HG02938 (cell line): ENCODE measurements around the gene CELA2A.
"Not testable (repeated sequence)": the region's sequence is repeated elsewhere in the genome, so short reads cannot be mapped to it uniquely, and the experiment has no call there.

Experiments used
- ATAC-seq: cut with Tn5 transposase; IDR thresholded peaks from one replicate; pipeline ENCODE4 v1.9.1; 2021; ENCODE audit warnings: mild to moderate bottlenecking, moderate library complexity; ENCODE audit not compliant: unreplicated experiment

CELA2A gene

DNA sequence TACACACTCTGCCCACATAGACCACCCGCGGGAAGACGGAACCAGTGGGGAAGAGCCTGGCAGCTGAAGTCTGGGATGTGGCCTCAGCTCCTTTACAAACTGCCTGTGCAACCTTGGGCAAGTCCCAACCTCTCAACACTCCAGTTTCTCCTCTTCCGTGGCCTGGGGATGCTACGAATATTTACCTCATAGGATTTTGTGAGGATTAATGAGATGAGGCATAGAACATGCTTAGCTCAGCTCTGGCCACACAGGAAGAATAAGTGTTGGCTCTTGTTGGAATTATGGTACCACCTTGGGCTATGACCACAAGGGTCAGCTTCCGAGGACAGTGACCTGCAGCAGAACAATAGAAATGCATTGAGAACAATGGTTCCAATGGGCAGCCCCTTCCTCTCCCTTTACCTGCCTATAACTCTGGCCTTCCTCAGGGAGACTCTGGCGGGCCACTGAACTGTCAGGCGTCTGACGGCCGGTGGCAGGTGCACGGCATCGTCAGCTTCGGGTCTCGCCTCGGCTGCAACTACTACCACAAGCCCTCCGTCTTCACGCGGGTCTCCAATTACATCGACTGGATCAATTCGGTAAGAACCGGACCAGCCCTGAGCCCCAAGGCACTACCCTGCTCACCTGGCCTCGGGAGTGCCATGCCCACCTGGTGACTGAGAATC, 10.6 kb downstream of the CELA2A start:
- ATAC-seq, result not testable (repeated sequence)

DNA sequence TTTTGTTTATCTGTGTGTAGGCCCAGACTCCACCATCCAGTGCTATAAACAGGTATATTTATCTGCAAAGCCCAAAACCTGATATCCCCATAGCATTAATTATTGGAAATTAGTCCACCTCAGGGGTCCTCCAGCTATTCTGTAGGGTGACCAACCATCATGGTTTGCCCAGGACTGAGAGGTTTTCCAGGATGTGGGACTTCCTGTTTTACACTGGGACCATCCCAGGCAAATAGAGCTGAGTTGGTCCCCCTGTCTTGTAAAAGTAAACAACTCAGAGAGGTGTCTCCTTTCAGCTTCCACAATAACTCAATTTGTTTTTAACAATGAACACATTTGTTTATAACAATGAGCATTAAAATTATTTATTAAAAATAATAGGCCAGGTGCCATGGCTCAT, 11.6 kb downstream of the CELA2A start:
- no peak for ATAC-seq

DNA sequence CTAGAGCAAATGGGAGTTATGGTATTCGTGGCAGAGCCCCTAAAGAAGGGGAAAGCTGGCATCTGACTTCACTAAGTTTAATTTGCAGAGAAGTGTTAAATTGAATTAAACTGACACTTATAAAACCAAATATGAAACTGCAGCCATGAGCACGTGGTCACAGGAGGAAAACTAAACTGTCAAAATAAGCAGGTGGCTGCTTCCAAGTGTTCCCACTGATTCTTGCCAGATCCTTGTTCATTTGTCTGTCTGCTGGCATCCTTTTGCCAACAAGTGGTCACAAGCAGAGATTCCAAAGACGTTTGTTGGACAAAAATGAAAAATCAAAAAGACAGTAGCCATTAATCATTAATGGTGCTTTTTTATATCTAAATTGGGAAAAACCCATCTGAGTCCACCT, 12.8 kb downstream of the CELA2A start:
- ATAC-seq, result no peak

DNA sequence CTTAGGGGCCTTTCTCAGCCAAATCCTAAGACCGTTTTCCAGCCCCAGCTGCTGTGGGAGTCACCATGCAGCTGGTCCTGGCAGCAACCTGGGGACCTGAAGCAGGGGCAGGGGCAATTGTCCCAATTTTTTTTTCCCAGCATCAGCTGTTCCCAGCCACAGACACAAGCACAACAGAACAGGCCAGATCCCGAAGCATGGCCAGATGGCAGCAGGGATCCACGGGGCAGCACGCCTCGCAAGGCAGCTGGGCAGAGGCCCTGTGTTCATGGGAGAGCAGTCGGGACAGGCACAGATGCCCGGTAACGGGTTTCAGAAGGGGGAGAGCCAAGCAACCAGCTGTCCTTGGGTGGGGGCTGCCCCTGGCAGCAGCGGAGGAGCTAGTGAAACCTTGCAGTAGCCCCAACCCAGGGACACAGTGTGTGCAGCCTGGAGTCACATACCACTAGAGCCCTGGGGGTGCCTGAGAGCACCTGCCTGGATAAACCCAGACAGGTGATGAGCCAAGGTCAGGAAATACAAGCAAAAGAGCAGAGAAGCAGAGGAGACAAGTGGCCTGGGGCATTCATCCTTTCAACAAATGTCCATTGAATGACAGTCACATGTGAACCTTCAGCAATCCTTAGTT, 13.4 kb downstream of the CELA2A start:
- ATAC-seq, result not testable (repeated sequence)

DNA sequence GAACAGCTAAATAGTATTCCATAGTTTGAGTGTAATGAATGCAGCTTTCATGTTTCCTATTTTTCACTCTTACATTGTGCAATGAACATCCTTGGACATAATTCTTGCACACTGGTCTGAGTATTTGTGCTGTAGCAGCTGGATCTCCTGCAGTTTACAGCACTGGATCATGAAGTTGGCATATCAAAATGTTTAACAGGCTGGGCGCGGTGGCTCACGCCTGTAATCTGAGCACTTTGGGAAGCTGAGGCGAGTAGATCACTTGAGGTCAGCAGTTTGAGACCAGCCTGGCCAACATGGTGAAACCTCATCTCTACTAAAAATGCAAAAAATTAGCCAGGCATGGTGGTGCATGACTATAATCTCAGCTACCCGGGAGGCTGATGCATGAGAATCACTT, 14.5 kb downstream of the CELA2A start:
- ATAC-seq, result not testable (repeated sequence)

DNA sequence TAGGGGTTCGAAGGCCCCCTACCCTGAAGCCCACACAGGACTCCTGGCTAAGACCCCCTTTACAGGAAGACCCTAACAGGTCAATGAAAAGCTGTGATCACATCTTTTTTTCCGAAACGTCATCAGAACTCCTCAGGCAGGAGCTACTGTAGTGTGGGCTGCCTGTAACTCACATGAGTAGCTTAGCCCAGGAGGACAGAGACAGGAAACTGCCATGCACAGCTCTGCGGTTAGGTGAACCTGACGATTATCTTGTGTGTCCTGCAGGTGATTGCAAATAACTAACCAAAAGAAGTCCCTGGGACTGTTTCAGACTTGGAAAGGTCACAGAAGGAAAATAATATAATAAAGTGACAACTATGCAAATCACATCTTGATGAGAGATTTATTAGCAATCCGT, 15.2 kb downstream of the CELA2A start:
- not testable (repeated sequence) for ATAC-seq

DNA sequence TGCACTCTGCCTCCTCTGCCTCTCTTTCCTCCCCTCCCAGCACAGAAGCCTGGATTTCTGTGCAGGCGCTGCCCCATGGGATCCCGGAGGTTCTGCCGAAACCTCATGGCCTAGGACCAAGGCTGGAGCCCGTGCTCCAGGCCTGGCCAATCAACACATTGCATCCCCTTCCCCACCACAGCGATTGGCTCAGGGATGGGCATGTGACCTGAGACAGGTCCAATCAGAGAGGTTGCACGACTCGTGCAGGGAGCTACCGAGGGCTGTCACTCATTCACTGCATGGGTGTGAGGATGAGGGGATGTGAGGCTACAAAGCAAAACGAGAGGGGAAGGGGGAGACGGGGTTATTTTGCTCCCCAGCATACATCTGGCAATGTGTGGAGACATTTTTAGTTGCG, 16.1 kb downstream of the CELA2A start:
- no peak for ATAC-seq

DNA sequence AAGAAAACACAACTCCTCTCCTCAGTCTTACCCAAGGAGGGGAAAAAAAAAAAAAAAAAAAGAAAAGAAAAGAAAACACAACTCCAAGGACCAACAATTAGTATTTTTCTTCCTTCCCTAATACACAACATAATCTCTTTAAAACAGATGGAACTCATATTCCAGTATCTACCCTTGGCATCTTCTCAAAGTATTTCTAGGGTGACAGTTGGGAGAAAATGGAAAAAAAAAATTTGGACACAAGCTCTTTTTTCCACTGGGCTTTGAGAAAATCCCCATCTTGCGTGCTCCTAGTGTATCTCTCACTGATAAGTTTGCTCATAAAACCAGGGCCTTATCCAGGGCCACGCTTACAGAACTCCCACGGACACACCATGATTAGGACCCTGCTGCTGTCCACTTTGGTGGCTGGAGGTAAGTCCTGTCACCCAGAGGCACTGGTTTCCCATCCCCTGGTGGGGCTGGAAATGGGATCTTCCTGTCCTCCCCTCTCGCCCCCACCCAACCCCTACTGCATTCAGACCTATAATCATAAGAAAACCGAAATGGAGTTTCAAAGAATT, 19.3 kb downstream of the CELA2A start, which contains the start of gene CELA2B:
Gene CELA2B, plus strand, starts transcription at position 353 of the 563 bp plus-strand sequence. Its CDS starts 22 bp downstream, at position 375.
- ATAC-seq, result no peak

DNA sequence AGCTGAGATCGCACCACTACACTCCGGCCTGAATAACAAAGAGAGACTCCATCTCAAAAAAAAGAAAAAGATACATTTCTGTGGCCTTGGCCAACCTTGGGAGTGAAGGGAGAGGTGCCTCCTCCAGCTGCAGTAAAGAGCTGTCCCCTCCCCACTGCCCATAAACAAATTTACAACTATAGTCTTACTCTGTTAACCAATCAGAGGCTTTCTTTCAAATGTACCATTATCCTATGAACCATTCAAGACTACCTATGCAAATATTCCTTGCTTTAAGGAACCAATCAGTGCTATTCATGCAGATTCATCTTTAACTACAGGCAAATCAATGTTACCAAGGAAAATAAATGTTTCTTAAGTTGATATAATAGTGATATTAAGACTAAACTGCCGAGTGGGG, 20.4 kb downstream of the CELA2A start:
- ATAC-seq, result no peak

DNA sequence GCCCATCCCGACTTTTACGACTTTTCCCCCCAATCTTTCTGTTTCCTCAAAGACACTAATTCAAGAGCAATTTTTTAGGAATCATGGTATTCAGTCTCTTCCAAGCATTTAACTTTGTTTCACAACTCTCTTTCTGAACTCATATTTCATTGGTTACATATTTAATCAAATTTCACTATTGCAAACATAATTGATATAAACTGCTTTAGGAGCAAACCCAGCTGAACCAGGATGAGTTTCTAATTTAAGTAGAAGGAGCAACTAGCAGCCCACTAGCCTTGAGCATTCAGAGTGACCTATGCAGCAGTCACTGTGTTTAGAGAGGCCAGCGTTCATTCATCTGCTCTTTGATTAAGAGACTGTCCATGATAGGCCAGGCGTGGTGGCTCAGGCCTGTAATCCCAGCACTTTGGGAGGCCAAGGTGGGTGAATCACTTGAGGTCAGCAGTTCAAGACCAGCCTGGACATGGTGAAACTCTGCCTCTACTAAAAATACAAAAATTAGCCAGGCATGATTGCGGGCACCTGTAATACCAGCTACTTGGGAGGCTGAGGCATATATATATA, 21.2 kb downstream of the CELA2A start:
- ATAC-seq, result no peak

DNA sequence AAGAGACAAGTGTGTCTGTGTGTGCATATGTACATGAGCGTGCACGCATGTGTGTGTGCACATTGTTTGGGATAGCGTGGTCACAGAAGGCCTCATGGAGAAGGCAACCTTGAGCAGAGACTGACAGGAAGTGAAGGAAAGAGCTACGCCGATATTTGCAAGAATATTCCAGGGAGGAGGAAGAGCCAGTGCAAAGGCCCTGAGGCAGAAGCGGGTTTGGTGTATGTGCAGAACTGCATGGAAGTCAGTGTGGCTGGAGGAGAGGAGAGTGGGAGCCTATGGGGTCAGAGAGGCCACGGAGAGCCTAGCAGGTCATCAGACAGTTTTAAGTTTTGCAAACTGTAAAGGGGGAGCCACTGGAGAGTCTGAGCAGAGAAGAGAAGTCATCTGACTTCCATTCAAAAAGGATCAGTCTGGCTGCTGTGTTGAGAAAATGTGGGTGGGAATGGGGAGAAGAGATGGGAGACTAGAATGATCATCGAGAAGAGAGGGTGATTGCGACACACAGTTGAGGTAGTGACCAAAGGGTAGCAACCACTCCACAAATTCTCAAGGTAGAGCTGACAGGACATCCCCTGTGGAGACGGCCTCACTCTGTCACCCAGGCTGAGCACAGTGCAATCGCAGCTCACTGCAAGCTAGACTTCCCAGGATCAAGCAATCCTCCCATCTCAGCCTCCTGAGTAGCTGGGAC, 23.3 kb downstream of the CELA2A start:
- ATAC-seq, result no peak

DNA sequence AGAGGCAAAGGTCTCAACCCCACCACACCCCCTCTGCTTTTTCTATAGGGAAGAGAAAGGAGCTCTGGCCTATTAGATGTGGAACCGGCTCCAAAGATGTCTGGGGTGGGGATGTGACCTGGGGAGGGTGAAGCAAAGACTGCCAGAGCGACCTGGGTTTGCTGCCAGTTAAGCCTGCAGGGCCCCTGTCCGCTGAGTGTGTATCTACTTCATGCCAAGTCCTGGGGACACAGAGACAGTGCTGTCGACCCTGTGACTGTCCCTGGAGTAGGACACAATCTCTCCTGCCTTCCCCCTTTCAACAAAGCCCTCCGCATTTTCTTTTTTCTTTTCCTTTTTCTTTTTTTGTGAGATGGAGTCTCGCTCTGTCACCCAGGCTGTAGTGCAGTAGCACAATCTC, 25.9 kb downstream of the CELA2A start:
- ATAC-seq, result not testable (repeated sequence)

DNA sequence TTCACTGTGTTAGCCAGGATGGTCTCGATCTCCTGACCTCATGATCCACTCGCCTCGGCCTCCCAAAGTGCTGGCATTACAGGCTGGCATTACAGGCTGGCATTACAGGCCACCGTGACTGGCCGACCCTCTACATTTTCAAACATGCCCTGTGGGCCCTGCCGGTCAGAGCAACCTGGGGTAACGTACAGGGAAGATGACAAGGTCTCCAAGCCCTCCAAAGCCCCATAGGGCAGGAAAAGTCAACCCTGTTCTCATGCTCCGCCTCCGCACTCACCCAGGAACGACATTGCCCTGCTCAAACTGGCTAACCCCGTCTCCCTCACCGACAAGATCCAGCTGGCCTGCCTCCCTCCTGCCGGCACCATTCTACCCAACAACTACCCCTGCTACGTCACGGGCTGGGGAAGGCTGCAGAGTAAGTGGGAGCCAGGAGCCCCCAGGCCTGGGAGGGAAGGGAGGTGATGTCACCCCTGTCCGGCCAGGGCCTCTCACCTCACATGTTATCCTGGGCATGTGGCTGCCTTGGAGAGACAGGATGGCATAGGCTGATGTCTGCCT, 26.5 kb downstream of the CELA2A start:
- ATAC-seq, result not testable (repeated sequence)

DNA sequence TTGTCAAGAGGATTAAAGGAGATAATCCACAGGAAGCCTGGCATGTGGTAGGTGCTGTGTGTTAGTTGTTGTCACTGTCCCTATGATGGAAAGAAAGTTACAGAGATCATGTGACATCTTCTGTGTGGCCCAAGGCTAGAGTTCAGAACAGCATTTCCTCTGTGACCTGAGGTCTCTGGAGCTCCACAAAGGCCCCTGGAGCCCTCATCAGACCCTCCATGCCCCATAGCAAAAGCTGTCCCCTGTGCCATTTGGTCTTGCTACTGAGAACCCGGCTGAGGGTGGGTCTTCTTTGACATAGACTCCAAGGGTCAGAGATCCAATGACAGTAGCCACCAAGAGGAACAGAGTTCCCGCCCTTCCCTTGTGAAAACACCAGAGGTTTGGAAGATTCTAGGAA, 27.4 kb downstream of the CELA2A start:
- ATAC-seq, result no peak

DNA sequence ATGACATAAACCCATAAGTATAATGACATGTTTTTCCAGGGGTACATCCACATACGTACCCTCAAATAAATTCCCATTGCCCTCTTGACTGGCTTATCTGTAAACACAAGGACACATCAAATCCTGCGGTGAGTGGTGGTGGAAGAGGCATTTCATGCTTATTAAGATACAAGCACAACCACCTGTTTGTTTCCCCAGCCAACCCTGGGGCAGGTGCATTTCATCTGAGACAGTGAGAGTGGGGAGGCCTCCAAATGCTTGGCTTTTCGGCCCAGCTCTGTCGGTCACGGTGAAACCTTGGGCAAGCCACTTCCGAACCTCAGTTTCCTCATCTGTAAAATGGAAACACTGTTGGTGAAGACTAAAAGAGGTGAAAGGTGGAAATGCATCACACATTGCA, 27.9 kb downstream of the CELA2A start:
- not testable (repeated sequence) for ATAC-seq

DNA sequence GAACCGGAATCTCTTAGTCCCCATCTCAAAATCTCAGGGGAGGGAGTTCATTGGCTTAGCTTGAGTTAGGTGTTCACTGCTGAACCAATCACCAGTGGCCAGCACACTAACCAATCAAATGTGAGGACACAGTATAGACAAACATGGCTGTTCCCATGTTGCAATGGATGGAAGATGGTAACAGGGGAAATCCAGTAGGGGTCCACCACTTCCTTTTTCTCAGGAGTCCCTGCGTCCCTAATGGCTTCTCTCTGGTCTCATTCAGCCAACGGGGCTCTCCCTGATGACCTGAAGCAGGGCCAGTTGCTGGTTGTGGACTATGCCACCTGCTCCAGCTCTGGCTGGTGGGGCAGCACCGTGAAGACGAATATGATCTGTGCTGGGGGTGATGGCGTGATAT, 29.1 kb downstream of the CELA2A start:
- no peak for ATAC-seq

DNA sequence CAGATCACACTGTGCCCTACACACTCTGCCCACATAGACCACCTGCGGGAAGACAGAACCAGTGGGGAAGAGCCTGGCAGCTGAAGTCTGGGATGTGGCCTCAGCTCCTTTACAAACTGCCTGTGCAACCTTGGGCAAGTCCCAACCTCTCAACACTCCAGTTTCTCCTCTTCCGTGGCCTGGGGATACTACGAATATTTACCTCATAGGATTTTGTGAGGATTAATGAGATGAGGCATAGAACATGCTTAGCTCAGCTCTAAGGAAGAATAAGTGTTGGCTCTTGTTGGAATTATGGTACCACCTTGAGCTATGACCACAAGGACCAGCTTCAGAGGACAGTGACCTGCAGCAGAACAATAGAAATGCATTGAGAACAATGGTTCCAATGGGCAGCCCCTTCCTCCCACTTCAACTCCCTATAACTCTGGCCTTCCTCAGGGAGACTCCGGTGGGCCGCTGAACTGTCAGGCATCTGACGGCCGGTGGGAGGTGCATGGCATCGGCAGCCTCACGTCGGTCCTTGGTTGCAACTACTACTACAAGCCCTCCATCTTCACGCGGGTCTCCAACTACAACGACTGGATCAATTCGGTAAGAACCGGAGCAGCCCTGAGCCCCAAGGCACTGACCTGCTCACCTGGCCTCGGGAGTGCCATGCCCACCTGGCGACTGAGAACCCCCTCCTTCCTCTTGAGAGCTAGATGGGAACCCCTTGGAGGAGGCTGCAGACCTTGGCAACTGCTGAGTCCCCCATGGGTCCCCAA, 30.5 kb downstream of the CELA2A start:
- ATAC-seq, result not testable (repeated sequence)

DNA sequence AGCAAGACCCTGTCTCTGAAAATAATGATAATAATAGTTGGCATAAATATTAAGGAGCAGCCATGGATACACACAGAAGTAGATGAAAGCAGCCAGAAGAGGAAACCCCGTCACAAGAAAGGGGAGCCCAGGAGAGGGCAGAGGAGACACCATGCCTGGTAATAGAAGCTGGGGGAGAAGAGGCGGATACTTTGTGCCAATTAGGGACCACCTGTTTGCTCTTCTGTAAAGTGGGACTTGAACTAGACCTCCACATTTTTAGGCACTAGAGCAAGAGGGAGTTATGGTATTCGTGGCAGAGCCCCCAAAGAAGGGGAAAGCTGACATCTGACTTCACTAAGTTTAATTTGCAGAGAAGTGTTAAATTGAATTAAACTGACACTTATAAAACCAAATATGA, 31.8 kb downstream of the CELA2A start:
- ATAC-seq, result no peak

DNA sequence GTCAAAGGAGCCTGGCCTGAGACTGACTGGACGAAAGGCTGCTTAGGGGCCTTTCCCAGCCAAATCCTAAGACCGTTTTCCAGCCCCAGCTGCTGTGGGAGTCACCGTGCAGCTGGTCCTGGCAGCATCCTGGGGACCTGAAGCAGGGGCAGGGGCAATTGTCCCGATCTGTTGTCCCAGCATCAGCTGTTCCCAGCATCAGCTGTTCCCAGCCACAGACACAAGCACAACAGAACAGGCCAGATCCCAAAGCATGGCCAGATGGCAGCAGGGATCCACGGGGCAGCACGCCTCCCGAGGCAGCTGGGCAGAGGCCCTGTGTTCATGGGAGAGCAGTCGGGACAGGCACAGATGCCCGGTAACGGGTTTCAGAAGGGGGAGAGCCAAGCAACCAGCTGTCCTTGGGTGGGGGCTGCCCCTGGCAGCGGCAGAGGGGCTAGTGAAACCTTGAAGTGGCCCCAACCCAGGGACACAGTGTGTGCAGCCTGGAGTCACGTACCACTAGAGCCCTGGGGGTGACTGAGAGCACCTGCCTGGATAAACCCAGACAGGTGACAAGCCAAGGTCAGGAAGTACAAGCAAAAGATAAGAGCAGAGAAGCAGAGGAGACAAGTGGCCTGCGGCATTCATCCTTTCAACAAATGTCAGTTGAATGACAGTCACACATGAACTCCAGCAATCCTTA, 32.7 kb downstream of the CELA2A start:
- ATAC-seq, result no peak

DNA sequence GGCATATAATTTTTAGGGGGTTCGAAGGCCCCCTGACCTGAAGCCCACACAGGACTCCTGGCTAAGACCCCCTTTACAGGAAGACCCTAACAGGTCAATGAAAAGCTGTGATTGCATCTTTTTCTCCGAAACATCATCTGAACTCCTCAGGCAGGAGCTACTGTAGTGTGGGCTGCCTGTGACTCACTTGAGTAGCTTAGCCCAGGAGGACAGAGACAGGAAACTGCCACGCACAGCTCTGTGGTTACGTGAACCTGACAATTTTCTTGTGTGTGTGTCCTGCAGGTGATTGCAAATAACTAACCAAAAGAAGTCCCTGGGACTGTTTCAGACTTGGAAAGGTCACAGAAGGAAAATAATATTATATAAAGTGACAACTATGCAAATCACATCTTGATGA, 34.5 kb downstream of the CELA2A start:
- ATAC-seq, result not testable (repeated sequence)
